CD14-positive monocyte (primary cell): ENCODE results near the gene TMUB1. TPM values are rescaled to one million over a fixed set of nuclear protein-coding genes. Genes with fewer than 3 reads are reported as not detected.

Source experiments
- DNase-seq, 3 donors: peaks; one replicate each; pipeline ENCODE4 v3.0.0-alpha.2; 2011 to 2022
- H2AFZ ChIP-seq: 2 replicates; pipeline ENCODE4 v1.6.0; 2012; ENCODE audit warnings: mild to moderate bottlenecking, low read depth, low read length, inconsistent platforms; ENCODE audit not compliant: insufficient read depth, poor library complexity, severe bottlenecking
- H3K27ac ChIP-seq, 2 donors: 1 replicate in 1 of 2; 2 replicates in 1 of 2; pipeline ENCODE4 v1.5.1; 2012 to 2013; ENCODE audit warnings: low read length in 2 of 2, control low read depth in 1 of 2, inconsistent platforms in 1 of 2, low read depth in 1 of 2, mild to moderate bottlenecking in 1 of 2
- H3K27me3 ChIP-seq, 2 donors: one replicate each; pipeline versions ENCODE4 v1.6.0 to v1.6.1; 2011 to 2013; ENCODE audit warnings: low read length in 2 of 2; ENCODE audit not compliant: control insufficient read depth in 2 of 2, insufficient read depth in 2 of 2
- H3K36me3 ChIP-seq, 2 donors: replicated peaks in 1 of 2; 1 replicate in 1 of 2; 2 replicates in 1 of 2; pipeline versions ENCODE4 v1.5.1 to v1.6.1; 2012 to 2013; ENCODE audit warnings: low read length in 2 of 2, control low read depth in 1 of 2, inconsistent platforms in 1 of 2, mild to moderate bottlenecking in 1 of 2; ENCODE audit not compliant: insufficient read depth in 2 of 2, control insufficient read depth in 1 of 2
- H3K4me1 ChIP-seq, 2 donors: 1 replicate in 1 of 2; 2 replicates in 1 of 2; pipeline versions ENCODE4 v1.5.1 to v1.6.1; 2012 to 2013; ENCODE audit warnings: low read length in 2 of 2, control low read depth in 1 of 2, inconsistent platforms in 1 of 2, mild to moderate bottlenecking in 1 of 2, moderate library complexity in 1 of 2; ENCODE audit not compliant: insufficient read depth in 2 of 2, control insufficient read depth in 1 of 2
- H3K4me2 ChIP-seq: replicated peaks from 2 replicates; pipeline ENCODE3; 2012; ENCODE audit warnings: low read length, moderate library complexity, mild to moderate bottlenecking; ENCODE audit not compliant: poor library complexity, severe bottlenecking; ENCODE audit errors: extremely low read depth
- H3K4me3 ChIP-seq, 3 experiments: fragments of 200-600 bp in 1 of 3; sonication (generic) in 1 of 3; replicated peaks in 1 of 3; 1 replicate in 2 of 3; 2 replicates in 1 of 3; pipeline ENCODE4 v1.5.1; 2011 to 2013; ENCODE audit warnings: low read length in 3 of 3, mild to moderate bottlenecking in 3 of 3, control low read depth in 2 of 3, low read depth in 2 of 3, inconsistent platforms in 1 of 3, moderate library complexity in 1 of 3
- H3K79me2 ChIP-seq: 2 replicates; pipeline ENCODE4 v1.6.0; 2012; ENCODE audit warnings: mild to moderate bottlenecking, control low read depth, inconsistent platforms, low read length, moderate library complexity; ENCODE audit not compliant: insufficient read depth
- H3K9ac ChIP-seq: 2 replicates; pipeline ENCODE4 v1.6.0; 2017; ENCODE audit warnings: low read length, mild to moderate bottlenecking; ENCODE audit not compliant: insufficient read depth, poor library complexity, severe bottlenecking
- H3K9me3 ChIP-seq, 2 donors: replicated peaks in 1 of 2; 1 replicate in 1 of 2; 2 replicates in 1 of 2; pipeline versions ENCODE4 v1.5.1 to v1.6.1; 2012 to 2013; ENCODE audit warnings: low read length in 2 of 2, control low read depth in 1 of 2; ENCODE audit not compliant: control insufficient read depth in 1 of 2, insufficient read depth in 1 of 2
- H4K20me1 ChIP-seq: 2 replicates; pipeline ENCODE4 v1.6.0; 2012; ENCODE audit warnings: mild to moderate bottlenecking, low read length, control low read depth, moderate library complexity; ENCODE audit not compliant: insufficient read depth
- H3K27ac Mint-ChIP-seq, 7 donors: one replicate each; pipeline ENCODE4 v1.8.0; 2020; ENCODE audit warnings: mild to moderate bottlenecking in 7 of 7, mixed read lengths in 7 of 7, moderate library complexity in 6 of 7, inconsistent platforms in 2 of 7
- H3K27me3 Mint-ChIP-seq, 3 donors: one replicate each; pipeline ENCODE4 v1.8.0; 2021 to 2022; ENCODE audit warnings: low read depth in 3 of 3, mild to moderate bottlenecking in 3 of 3, mixed read lengths in 3 of 3, moderate library complexity in 3 of 3, inconsistent platforms in 1 of 3
- H3K36me3 Mint-ChIP-seq, 2 donors: one replicate each; pipeline ENCODE4 v1.8.0; 2020; ENCODE audit warnings: mixed read lengths in 2 of 2, inconsistent platforms in 1 of 2, mild to moderate bottlenecking in 1 of 2
- H3K4me1 Mint-ChIP-seq: one replicate; pipeline ENCODE4 v1.8.0; 2020; ENCODE audit warnings: mild to moderate bottlenecking, mixed read lengths
- H3K4me3 Mint-ChIP-seq, 2 donors: one replicate each; pipeline ENCODE4 v1.8.0; 2020; ENCODE audit warnings: mild to moderate bottlenecking in 2 of 2, mixed read lengths in 2 of 2, moderate library complexity in 1 of 2
- H3K9me3 Mint-ChIP-seq, 7 donors: one replicate each; pipeline ENCODE4 v1.8.0; 2020 to 2022; ENCODE audit warnings: mixed read lengths in 7 of 7, mild to moderate bottlenecking in 6 of 7, moderate library complexity in 6 of 7, inconsistent platforms in 2 of 7
- WGBS: methylation state at CpG from one replicate; pipeline ENCODE4 v1.1.5; 2013; ENCODE audit warnings: missing lambda C conversion rate; ENCODE audit not compliant: insufficient coverage; 5-methylcytosine and 5-hydroxymethylcytosine counted together
- intact Hi-C, 2 donors: fragments of 100-400 bp; cut with micrococcal nuclease; formaldehyde crosslinking; loops; one replicate each; pipeline versions ENCODE4 v1.15.0 to v1.15.1; 2023
- polyA plus RNA-seq, 3 donors: library from polyadenylated mRNA; depleted of rRNA in 1 of 3; unstranded in 2 of 3; stranded (reverse) in 1 of 3; fragments of 300-500 nt in 2 of 3; fragments of >200 nt in 1 of 3; fragmentation: Illumina TruSeq in 2 of 3; gene quantifications; 1 replicate in 2 of 3; 2 replicates in 1 of 3; pipeline ENCODE4 v1.2.3, GENCODE V29; 2012 to 2021
- TF ChIP-seq, protein P1 (sequence below): fragments of 200-600 bp; IDR thresholded peaks from one replicate; pipeline ENCODE4 v1.8.0; 2022; ENCODE audit warnings: antibody characterized with exemption, mild to moderate bottlenecking

Gene TMUB1
- polyA plus RNA-seq, 3 donors, result 17.4 to 28.2 (median 19.8) TPM

GRCh38 chr7:151073990-151074389 lies 9.3 kb downstream of the TMUB1 start:
- Histone ChIP-seq H3K27me3 (no peaks in the 10 kb centered on the region), H2AFZ (no peak overlapping the region), H3K9ac (no peak overlapping the region), H3K4me1 (peaks cover 0 to under 1% of the 10 kb centered on the region in 2 donors), H3K9me3 (no peaks in the 10 kb centered on the region), H3K27ac (no peak overlapping the region), H3K4me2 (no peak overlapping the region), H3K4me3 (no peak overlapping the region), H3K79me2 (peaks cover 3% of the 10 kb centered on the region), H3K36me3 (peaks cover 69 to 85% of the 10 kb centered on the region in 2 donors), H4K20me1 (peaks cover 49% of the 10 kb centered on the region)
- no peak for DNase-seq
- 88% methylated on average over 17 of the region's 17 CpGs for WGBS
- Mint-ChIP-seq H3K36me3 (peaks cover 60 to 79% of the 10 kb centered on the region in 2 donors), H3K4me3 (no peak overlapping the region), H3K9me3 (peaks cover 0 to 6% (median 0%) of the 10 kb centered on the region in 7 donors), H3K4me1 (peaks cover 4% of the 10 kb centered on the region), H3K27me3 (peaks cover 0 to 1% (median 0%) of the 10 kb centered on the region in 3 donors), H3K27ac (peak overlapping the region in 2 of 7 donors; percentile 57 to 69)
- TF ChIP-seq, protein P1, sequence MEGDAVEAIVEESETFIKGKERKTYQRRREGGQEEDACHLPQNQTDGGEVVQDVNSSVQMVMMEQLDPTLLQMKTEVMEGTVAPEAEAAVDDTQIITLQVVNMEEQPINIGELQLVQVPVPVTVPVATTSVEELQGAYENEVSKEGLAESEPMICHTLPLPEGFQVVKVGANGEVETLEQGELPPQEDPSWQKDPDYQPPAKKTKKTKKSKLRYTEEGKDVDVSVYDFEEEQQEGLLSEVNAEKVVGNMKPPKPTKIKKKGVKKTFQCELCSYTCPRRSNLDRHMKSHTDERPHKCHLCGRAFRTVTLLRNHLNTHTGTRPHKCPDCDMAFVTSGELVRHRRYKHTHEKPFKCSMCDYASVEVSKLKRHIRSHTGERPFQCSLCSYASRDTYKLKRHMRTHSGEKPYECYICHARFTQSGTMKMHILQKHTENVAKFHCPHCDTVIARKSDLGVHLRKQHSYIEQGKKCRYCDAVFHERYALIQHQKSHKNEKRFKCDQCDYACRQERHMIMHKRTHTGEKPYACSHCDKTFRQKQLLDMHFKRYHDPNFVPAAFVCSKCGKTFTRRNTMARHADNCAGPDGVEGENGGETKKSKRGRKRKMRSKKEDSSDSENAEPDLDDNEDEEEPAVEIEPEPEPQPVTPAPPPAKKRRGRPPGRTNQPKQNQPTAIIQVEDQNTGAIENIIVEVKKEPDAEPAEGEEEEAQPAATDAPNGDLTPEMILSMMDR, result no peak
- intact Hi-C loops, result no loop called here

DNA sequence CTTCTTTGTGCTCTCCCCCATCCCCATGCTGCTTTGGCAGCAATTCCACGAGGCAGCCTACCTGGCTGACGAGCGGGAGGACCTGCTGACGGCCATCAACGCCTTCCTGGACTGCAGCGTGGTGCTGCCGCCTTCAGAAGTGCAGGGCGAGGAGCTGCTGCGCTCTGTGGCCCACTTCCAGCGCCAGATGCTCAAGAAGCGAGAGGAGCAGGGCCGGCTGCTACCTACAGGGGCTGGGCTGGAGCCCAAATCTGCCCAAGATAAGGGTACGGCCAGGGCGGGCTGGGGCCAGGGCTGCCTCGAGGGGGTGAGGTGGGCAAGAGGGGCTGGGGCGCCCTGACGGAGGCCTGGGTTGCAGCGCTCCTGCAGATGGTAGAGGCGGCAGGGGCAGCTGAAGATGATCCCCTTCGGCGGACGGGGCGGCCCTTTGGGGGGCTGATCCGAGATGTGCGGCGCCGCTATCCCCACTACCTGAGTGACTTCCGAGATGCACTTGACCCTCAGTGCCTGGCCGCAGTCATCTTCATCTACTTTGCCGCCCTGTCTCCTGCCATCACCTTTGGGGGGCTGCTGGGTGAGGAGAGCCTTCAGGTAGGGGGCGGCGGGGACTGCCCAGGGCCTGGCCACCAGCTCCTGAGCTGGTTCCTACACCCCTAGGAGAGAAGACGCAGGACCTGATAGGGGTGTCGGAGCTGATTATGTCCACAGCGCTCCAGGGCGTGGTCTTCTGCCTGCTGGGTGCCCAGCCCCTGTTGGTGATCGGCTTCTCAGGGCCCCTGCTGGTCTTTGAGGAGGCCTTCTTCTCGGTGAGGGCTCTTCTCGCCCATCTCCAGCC lies 12.0 kb downstream of the TMUB1 start:
- H3K36me3 Mint-ChIP-seq, result peaks cover 70 to 95% of the 10 kb centered on the region in 2 donors
- intact Hi-C loops, result no loop called here
- 93% methylated on average over 33 of the region's 39 CpGs for WGBS
- TF ChIP-seq, protein P1, result no peak
- Histone ChIP-seq H2AFZ (no peak overlapping the region), H4K20me1 (peaks cover 43% of the 10 kb centered on the region), H3K4me1 (no peaks in the 10 kb centered on the region), H3K27ac (no peak overlapping the region), H3K4me3 (no peak overlapping the region), H3K27me3 (no peaks in the 10 kb centered on the region), H3K9me3 (no peaks in the 10 kb centered on the region), H3K79me2 (no peaks in the 10 kb centered on the region), H3K4me2 (no peak overlapping the region), H3K9ac (no peak overlapping the region), H3K36me3 (peaks cover 90 to 95% of the 10 kb centered on the region in 2 donors)
- no peak overlapping the region for H3K27ac Mint-ChIP-seq
- no peaks in the 10 kb centered on the region for H3K27me3 Mint-ChIP-seq
- DNase-seq, result no peak
- H3K4me3 Mint-ChIP-seq, result no peak overlapping the region
- no peaks in the 10 kb centered on the region for H3K4me1 Mint-ChIP-seq
- peaks cover 0 to 6% (median 0%) of the 10 kb centered on the region in 7 donors for H3K9me3 Mint-ChIP-seq
